Gastroesophageal sphincter (tissue), 3 donors: ENCODE results near the gene GATA3.

Experiments used
- CTCF ChIP-seq, 4 experiments: fragments of 200-600 bp in 2 of 4; fragments of 450-650 bp in 2 of 4; sonication (generic) in 1 of 4; IDR thresholded peaks; one replicate each; pipeline ENCODE4 v1.5.1; 2017 to 2019; ENCODE audit warnings: antibody characterized with exemption in 4 of 4, mild to moderate bottlenecking in 2 of 4, moderate library complexity in 2 of 4
- EP300 ChIP-seq: sonication (generic); formaldehyde crosslinking; IDR thresholded peaks from one replicate; pipeline ENCODE4 v1.6.1; 2017; ENCODE audit warnings: antibody characterized with exemption, mild to moderate bottlenecking
- POLR2A ChIP-seq, 2 donors: fragments of 450-650 bp; IDR thresholded peaks; one replicate each; pipeline ENCODE4 v1.6.1; 2017; ENCODE audit warnings: antibody characterized with exemption in 2 of 2, mild to moderate bottlenecking in 2 of 2, moderate library complexity in 1 of 2
- POLR2AphosphoS5 ChIP-seq: sonication (generic); formaldehyde crosslinking; IDR thresholded peaks from one replicate; pipeline ENCODE4 v1.6.1; 2017; ENCODE audit warnings: antibody characterized with exemption

- no peak for TF ChIP-seq CTCF (IDR thresholded peaks at IDR 0.05)
- no peak for TF ChIP-seq POLR2A (IDR thresholded peaks at IDR 0.05)
- TF ChIP-seq POLR2AphosphoS5, result no peak
- TF ChIP-seq EP300, result no peak
Measured at GRCh38 chr10:8115618-8115980, 61.1 kb downstream of the GATA3 start.
